Transverse colon (tissue), 4 donors: ENCODE results near the gene EEPD1.

Source experiments
- CTCF ChIP-seq, 5 experiments: fragments of 200-600 bp in 3 of 5; fragments of 450-650 bp in 2 of 5; sonication (generic) in 3 of 5; IDR thresholded peaks; 1 replicate in 2 of 5; 2 replicates in 3 of 5; pipeline ENCODE4 v1.5.1; 2016 to 2017; ENCODE audit warnings: antibody characterized with exemption in 5 of 5, inconsistent platforms in 3 of 5, mild to moderate bottlenecking in 2 of 5, moderate library complexity in 1 of 5
- EP300 ChIP-seq: sonication (generic); formaldehyde crosslinking; IDR thresholded peaks from one replicate; pipeline ENCODE4 v1.6.1; 2017; ENCODE audit warnings: antibody characterized with exemption, low read depth
- POLR2A ChIP-seq: fragments of 450-650 bp; IDR thresholded peaks from one replicate; pipeline ENCODE4 v1.6.1; 2016; ENCODE audit warnings: antibody characterized with exemption, mild to moderate bottlenecking, moderate library complexity
- POLR2AphosphoS5 ChIP-seq, 3 donors: sonication (generic); formaldehyde crosslinking; IDR thresholded peaks; one replicate each; pipeline ENCODE4 v1.6.1; 2016; ENCODE audit warnings: antibody characterized with exemption in 3 of 3

- TF ChIP-seq CTCF (IDR thresholded peaks at IDR 0.05): no peak
- TF ChIP-seq POLR2AphosphoS5 (IDR thresholded peaks at IDR 0.05): no peak
- TF ChIP-seq EP300: no peak
- TF ChIP-seq POLR2A: no peak
These were observed 146.2 kb downstream of the EEPD1 start for GRCh38 chr7:36299223-36299774.
